Prostate gland (tissue), 2 donors: ENCODE results near the gene CAPN5. TPM values are rescaled to one million over a fixed set of nuclear protein-coding genes. Genes with fewer than 3 reads are reported as not detected.

ENCODE experiments used
- DNase-seq: peaks from one replicate; pipeline ENCODE4 v3.0.0-alpha.2; 2019; ENCODE audit warnings: low spot score
- H3K27ac ChIP-seq, 2 donors: fragments of 200-600 bp; sonication (generic); 2 replicates each; pipeline ENCODE4 v1.5.1; 2017 to 2019
- H3K27me3 ChIP-seq: fragments of 200-600 bp; sonication (generic); replicated peaks from 2 replicates; pipeline ENCODE4 v1.5.1; 2019; ENCODE audit not compliant: insufficient read depth
- H3K36me3 ChIP-seq, 2 donors: fragments of 200-600 bp; sonication (generic); 1 replicate in 1 of 2; 2 replicates in 1 of 2; pipeline versions ENCODE4 v1.5.1 to v1.8.1; 2017 to 2019
- H3K4me1 ChIP-seq: fragments of 200-600 bp; sonication (generic); replicated peaks from 2 replicates; pipeline ENCODE4 v1.5.1; 2019
- H3K4me3 ChIP-seq, 2 donors: fragments of 200-600 bp; sonication (generic); 2 replicates each; pipeline ENCODE4 v1.5.1; 2017 to 2019
- H3K9me3 ChIP-seq: fragments of 200-600 bp; sonication (generic); 2 replicates; pipeline ENCODE4 v1.5.1; 2017
- CTCF ChIP-seq, 4 experiments: fragments of 200-600 bp in 2 of 4; fragments of 450-650 bp in 2 of 4; sonication (generic) in 2 of 4; IDR thresholded peaks; 1 replicate in 3 of 4; 2 replicates in 1 of 4; pipeline ENCODE4 v1.5.1; 2016 to 2019; ENCODE audit warnings: antibody characterized with exemption in 4 of 4, mild to moderate bottlenecking in 2 of 4, moderate library complexity in 2 of 4
- POLR2A ChIP-seq: fragments of 450-650 bp; IDR thresholded peaks from one replicate; pipeline ENCODE4 v1.6.1; 2016; ENCODE audit warnings: antibody characterized with exemption, mild to moderate bottlenecking
- POLR2AphosphoS5 ChIP-seq: sonication (generic); formaldehyde crosslinking; IDR thresholded peaks from one replicate; pipeline ENCODE4 v1.6.1; 2017; ENCODE audit warnings: antibody characterized with exemption
- WGBS: methylation state at CpG from one replicate; pipeline ENCODE4 v1.1.5; 2018; 5-methylcytosine and 5-hydroxymethylcytosine counted together
- intact Hi-C: fragments of 100-400 bp; cut with DNase I; formaldehyde crosslinking; loops from one replicate; pipeline ENCODE4 v1.14.2; 2022
- total RNA-seq, 2 donors: library from RNA; depleted of rRNA; stranded (reverse); fragments of >200 nt; gene quantifications; one replicate each; pipeline ENCODE4 v1.1.0, GENCODE V29; 2016

The CAPN5 gene
- total RNA-seq, 2 donors from 2014 or later, result 28.6 to 83.5 TPM

DNA sequence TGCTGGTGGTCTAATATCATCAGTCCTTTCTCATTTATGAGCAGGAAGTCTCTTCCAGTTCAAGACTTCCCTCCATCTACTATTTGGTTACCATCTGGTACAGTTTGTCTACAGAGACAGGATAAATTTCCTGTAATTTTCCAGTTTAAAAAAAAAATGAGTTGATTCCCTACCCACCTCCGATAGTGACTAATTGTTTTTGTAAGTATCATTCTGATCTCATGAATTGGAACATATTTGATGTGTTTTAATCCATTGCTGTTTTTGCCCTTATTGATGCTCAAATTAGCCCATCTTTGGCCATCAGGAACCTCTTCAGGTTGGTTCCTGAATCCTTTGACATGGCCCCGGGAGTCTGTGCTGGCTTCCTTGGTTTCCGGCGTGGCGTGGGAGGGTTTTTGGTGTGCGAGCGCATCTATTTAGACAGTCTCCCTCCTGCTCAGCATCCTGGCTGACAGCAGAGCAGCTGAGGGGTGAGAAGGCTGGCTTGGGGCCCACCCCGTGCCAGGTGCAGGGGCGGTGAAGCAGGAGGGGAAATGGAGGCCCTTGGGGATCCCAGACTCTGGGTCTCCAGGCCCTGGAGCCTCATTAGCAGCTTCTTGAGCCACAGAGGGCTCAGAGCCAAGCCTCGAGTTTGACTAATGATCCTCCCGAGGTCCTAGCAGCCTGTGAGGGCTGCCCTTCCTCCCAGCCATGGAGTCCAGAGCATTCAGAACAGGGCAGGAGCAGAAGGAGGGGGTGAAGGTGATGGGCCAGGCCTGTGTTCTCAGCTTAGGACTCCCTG is 42.7 kb downstream of the CAPN5 start:
- no peak overlapping the region for H3K4me3 ChIP-seq
- 83% methylated on average over 11 of the region's 11 CpGs for WGBS
- H3K27me3 ChIP-seq, result no peaks in the 10 kb centered on the region
- H3K36me3 ChIP-seq, result no peaks in the 10 kb centered on the region
- no peak overlapping the region for H3K27ac ChIP-seq
- intact Hi-C loops, result no loop called here
- TF ChIP-seq CTCF (IDR thresholded peaks at IDR 0.05), result no peak
- TF ChIP-seq POLR2A, result no peak
- no peak for TF ChIP-seq POLR2AphosphoS5
- no peak for DNase-seq
- no peaks in the 10 kb centered on the region for H3K9me3 ChIP-seq
- H3K4me1 ChIP-seq, result no peaks in the 10 kb centered on the region

GRCh38 chr11:77110836-77111235 is 44.1 kb downstream of the CAPN5 start:
- Histone ChIP-seq H3K36me3 (no peaks in the 10 kb centered on the region), H3K27ac (no peak overlapping the region), H3K27me3 (no peaks in the 10 kb centered on the region), H3K9me3 (no peaks in the 10 kb centered on the region), H3K4me1 (no peaks in the 10 kb centered on the region), H3K4me3 (no peak overlapping the region)
- TF ChIP-seq POLR2AphosphoS5 (no peak), POLR2A (no peak), CTCF (IDR thresholded peaks at IDR 0.05) (no peak)
- WGBS, result 97% methylated on average over 6 of the region's 6 CpGs
- DNase-seq, result no peak
- intact Hi-C loops, result no loop called here

- 83% methylated on average over 3 of the region's 3 CpGs for WGBS
These were observed 44.5 kb downstream of the CAPN5 start for GRCh38 chr11:77111277-77111676.

DNA sequence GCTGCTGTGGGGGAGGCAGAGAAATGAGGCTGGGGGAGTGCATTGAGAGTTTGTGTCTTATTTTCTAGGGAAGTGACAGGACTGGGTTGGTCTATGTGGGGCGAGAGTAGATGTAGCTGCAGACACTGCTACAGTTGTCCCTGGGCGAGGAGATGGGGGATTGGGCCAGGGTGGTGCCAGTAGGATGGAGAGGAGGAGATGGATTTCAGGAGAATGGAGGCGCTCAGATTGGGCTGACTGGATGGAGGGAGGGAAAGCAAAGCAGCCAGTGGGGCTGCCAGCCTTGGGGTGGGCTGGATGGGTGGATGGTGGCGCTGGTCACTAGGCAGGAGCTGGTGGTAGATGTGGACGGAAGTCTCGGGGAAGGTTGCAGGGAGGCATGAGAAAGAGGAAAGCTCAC is 45.2 kb downstream of the CAPN5 start:
- 93% methylated on average over 6 of the region's 6 CpGs for WGBS
- intact Hi-C loops, result no loop called here
- Histone ChIP-seq H3K36me3 (no peaks in the 10 kb centered on the region), H3K4me1 (no peaks in the 10 kb centered on the region), H3K4me3 (no peak overlapping the region), H3K9me3 (no peaks in the 10 kb centered on the region), H3K27me3 (no peaks in the 10 kb centered on the region), H3K27ac (no peak overlapping the region)
- no peak for DNase-seq
- TF ChIP-seq CTCF (IDR thresholded peaks at IDR 0.05) (no peak), POLR2AphosphoS5 (no peak), POLR2A (no peak)

More at GRCh38 chr11:77111277-77111676, 44.5 kb downstream of the CAPN5 start:
- Histone ChIP-seq H3K4me3 (no peak overlapping the region), H3K9me3 (no peaks in the 10 kb centered on the region), H3K27me3 (no peaks in the 10 kb centered on the region), H3K36me3 (no peaks in the 10 kb centered on the region), H3K4me1 (no peaks in the 10 kb centered on the region), H3K27ac (no peak overlapping the region)
- intact Hi-C loops, result no loop called here
- TF ChIP-seq POLR2AphosphoS5, result no peak
- TF ChIP-seq POLR2A, result no peak
- no peak for DNase-seq

DNA sequence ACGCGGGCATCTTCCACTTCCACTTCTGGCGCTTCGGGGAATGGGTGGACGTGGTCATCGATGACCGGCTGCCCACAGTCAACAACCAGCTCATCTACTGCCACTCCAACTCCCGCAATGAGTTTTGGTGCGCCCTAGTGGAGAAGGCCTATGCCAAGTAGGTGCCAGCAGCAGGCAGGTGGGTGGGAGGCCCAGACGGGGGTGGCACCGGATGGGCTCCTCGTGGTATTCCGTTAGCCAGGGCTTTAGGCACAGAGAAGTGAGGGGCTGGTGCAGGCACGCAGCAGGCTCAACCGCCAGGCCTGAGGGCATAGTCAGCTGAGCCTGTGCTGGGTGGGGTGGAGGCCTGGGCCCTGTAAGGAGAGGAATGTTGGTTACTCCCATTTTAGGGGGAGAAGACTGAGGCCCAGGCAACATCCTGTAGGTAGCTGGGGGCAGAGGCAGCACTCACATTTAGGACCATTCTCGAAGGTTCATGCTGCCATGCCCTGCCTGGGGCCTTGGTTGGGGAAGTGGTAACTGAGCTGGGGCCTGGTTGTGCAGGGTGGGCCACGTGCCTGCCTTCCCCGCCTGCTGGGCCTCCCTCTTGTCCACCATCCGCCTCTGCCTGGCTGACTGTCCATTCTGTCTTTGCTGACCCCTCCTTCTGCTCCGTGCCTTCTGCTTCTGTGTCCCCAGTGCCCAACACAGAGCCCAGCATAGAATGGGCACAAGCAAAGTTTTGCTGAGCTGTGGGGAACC is 46.0 kb downstream of the CAPN5 start:
- H3K9me3 ChIP-seq, result no peaks in the 10 kb centered on the region
- no peak overlapping the region for H3K4me3 ChIP-seq
- TF ChIP-seq CTCF (IDR thresholded peaks at IDR 0.05), result no peak
- TF ChIP-seq POLR2A, result no peak
- TF ChIP-seq POLR2AphosphoS5, result no peak
- 85% methylated on average over 20 of the region's 20 CpGs for WGBS
- no peaks in the 10 kb centered on the region for H3K4me1 ChIP-seq
- intact Hi-C loops, result no loop called here
- H3K27me3 ChIP-seq, result no peaks in the 10 kb centered on the region
- no peak overlapping the region for H3K27ac ChIP-seq
- H3K36me3 ChIP-seq, result no peaks in the 10 kb centered on the region
- DNase-seq, result no peak
